ENCODE measurements around the gene TBKBP1.

DNA sequence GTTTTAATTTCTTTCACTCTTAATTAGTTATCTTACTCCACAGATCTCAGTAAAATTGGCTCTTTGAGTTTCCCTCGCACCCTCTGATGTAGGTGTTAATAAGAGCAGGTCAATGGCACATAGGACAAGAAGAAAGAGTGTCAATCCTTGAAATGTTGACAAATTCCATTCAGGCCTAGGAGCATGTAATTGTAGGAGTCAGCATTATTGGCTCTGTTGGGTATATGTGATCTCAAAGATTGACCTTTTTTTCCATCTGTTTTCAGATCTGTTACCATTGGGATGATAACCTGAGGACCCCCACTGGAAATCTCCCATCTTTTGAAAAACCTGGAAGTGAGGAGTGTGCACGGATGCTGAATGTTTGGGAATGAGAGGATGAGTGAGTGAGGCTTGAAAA lies 11.8 kb upstream of the TBKBP1 start:
- TF ChIP-seq, protein P1, sequence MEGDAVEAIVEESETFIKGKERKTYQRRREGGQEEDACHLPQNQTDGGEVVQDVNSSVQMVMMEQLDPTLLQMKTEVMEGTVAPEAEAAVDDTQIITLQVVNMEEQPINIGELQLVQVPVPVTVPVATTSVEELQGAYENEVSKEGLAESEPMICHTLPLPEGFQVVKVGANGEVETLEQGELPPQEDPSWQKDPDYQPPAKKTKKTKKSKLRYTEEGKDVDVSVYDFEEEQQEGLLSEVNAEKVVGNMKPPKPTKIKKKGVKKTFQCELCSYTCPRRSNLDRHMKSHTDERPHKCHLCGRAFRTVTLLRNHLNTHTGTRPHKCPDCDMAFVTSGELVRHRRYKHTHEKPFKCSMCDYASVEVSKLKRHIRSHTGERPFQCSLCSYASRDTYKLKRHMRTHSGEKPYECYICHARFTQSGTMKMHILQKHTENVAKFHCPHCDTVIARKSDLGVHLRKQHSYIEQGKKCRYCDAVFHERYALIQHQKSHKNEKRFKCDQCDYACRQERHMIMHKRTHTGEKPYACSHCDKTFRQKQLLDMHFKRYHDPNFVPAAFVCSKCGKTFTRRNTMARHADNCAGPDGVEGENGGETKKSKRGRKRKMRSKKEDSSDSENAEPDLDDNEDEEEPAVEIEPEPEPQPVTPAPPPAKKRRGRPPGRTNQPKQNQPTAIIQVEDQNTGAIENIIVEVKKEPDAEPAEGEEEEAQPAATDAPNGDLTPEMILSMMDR (IDR thresholded peaks at IDR 0.05): no peak
- TF ChIP-seq POLR2A (IDR thresholded peaks at IDR 0.05): no peak

Data from transverse colon (tissue), 3 donors.